GM12878 (cell line): ENCODE data around the gene SEC11A. TPM values are rescaled to one million over a fixed set of nuclear protein-coding genes. Genes with fewer than 3 reads are reported as not detected.

Experiments used
- ATF2 ChIP-seq: IDR thresholded peaks from 2 replicates; pipeline ENCODE4 v1.6.1; 2012; ENCODE audit warnings: low read length, inconsistent platforms
- ATF7 ChIP-seq: fragments of 450-650 bp; IDR thresholded peaks from 2 replicates; pipeline ENCODE4 v1.6.1; 2016; ENCODE audit warnings: low read depth, mild to moderate bottlenecking
- BCL11A ChIP-seq: IDR thresholded peaks from 2 replicates; pipeline ENCODE4 v1.6.1; 2011; ENCODE audit warnings: low read depth, low read length
- BMI1 ChIP-seq: fragments of 450-650 bp; IDR thresholded peaks from 2 replicates; pipeline ENCODE4 v1.6.1; 2016; ENCODE audit warnings: mild to moderate bottlenecking, moderate library complexity, borderline replicate concordance
- CBFB ChIP-seq: IDR thresholded peaks from 2 replicates; pipeline ENCODE4 v1.6.1; 2016; ENCODE audit warnings: antibody characterized with exemption, low read depth
- CREB1 ChIP-seq: IDR thresholded peaks from 2 replicates; pipeline ENCODE4 v1.6.1; 2012; ENCODE audit warnings: low read depth, mild to moderate bottlenecking, inconsistent platforms
- CREM ChIP-seq: IDR thresholded peaks from 2 replicates; pipeline ENCODE4 v1.6.1; 2014; ENCODE audit warnings: antibody characterized with exemption, low read depth
- FOS ChIP-seq: IDR thresholded peaks from 3 replicates; pipeline ENCODE4 v1.6.1; 2011; ENCODE audit warnings: borderline replicate concordance; ENCODE audit not compliant: insufficient read length; ENCODE audit errors: extremely low read depth
- HCFC1 ChIP-seq: fragments of 150-350 bp; IDR thresholded peaks from 2 replicates; pipeline ENCODE4 v1.6.1; 2014; ENCODE audit warnings: low read length
- HDAC2 ChIP-seq: fragments of 200-600 bp; sonication (generic); IDR thresholded peaks from 2 replicates; pipeline ENCODE4 v1.6.1; 2017
- HDGF ChIP-seq: fragments of 450-650 bp; IDR thresholded peaks from 2 replicates; pipeline ENCODE4 v1.6.1; 2016; ENCODE audit warnings: antibody characterized with exemption
- IKZF2 ChIP-seq, 2 experiments: fragments of 450-650 bp; IDR thresholded peaks; 2 replicates each; pipeline ENCODE4 v1.6.1; 2017; ENCODE audit warnings: mild to moderate bottlenecking in 2 of 2, moderate library complexity in 2 of 2
- IRF4 ChIP-seq: IDR thresholded peaks from 2 replicates; pipeline ENCODE4 v1.6.1; 2011; ENCODE audit warnings: low read depth, low read length
- KLF5 ChIP-seq: fragments of 450-650 bp; IDR thresholded peaks from 2 replicates; pipeline ENCODE4 v1.6.1; 2014; ENCODE audit warnings: mild to moderate bottlenecking; ENCODE audit not compliant: partially characterized antibody
- MAX ChIP-seq: IDR thresholded peaks from 2 replicates; pipeline ENCODE4 v1.6.1; 2012; ENCODE audit warnings: low read depth, low read length, improper control_type of control experiment
- MXI1 ChIP-seq: fragments of 150-350 bp; IDR thresholded peaks from 2 replicates; pipeline ENCODE4 v1.6.1; 2011; ENCODE audit warnings: low read depth, mild to moderate bottlenecking, inconsistent platforms, low read length, improper control_type of control experiment
- NFYB ChIP-seq: IDR thresholded peaks from 2 replicates; pipeline ENCODE4 v1.6.1; 2011; ENCODE audit warnings: low read depth, mild to moderate bottlenecking, low read length, improper control_type of control experiment, moderate library complexity; ENCODE audit not compliant: insufficient read depth
- NR2C1 ChIP-seq: fragments of 450-650 bp; IDR thresholded peaks from 2 replicates; pipeline ENCODE4 v1.6.1; 2017; ENCODE audit warnings: antibody characterized with exemption, mild to moderate bottlenecking, moderate library complexity
- NR2F1 ChIP-seq: fragments of 450-650 bp; conservative IDR thresholded peaks from 2 replicates; pipeline ENCODE4 v1.6.1; 2017; ENCODE audit warnings: mild to moderate bottlenecking
- POLR2AphosphoS5 ChIP-seq: IDR thresholded peaks from 2 replicates; pipeline ENCODE4 v1.6.1; 2011; ENCODE audit warnings: mild to moderate bottlenecking, low read length, inconsistent platforms
- RB1 ChIP-seq: fragments of 450-650 bp; formaldehyde crosslinking; IDR thresholded peaks from 2 replicates; pipeline ENCODE4 v1.6.1; 2017; ENCODE audit warnings: mild to moderate bottlenecking, borderline replicate concordance
- SIX5 ChIP-seq: IDR thresholded peaks from 2 replicates; pipeline ENCODE4 v1.6.1; 2011; ENCODE audit warnings: mild to moderate bottlenecking, low read depth, low read length, moderate library complexity; ENCODE audit not compliant: severe bottlenecking
- SREBF1 ChIP-seq: IDR thresholded peaks from 2 replicates; pipeline ENCODE4 v1.6.1; 2012; ENCODE audit warnings: mild to moderate bottlenecking, low read length
- SREBF2 ChIP-seq: IDR thresholded peaks from 2 replicates; pipeline ENCODE4 v1.6.1; 2012; ENCODE audit warnings: mild to moderate bottlenecking, low read length
- TAF1 ChIP-seq: IDR thresholded peaks from 2 replicates; pipeline ENCODE4 v1.6.1; 2011; ENCODE audit warnings: mild to moderate bottlenecking, low read depth, low read length, borderline replicate concordance
- TCF3 ChIP-seq: IDR thresholded peaks from 2 replicates; pipeline ENCODE4 v1.6.1; 2012; ENCODE audit warnings: low read depth, mild to moderate bottlenecking, low read length, borderline replicate concordance; ENCODE audit not compliant: insufficient read depth
- YY1 ChIP-seq: IDR thresholded peaks from 2 replicates; pipeline ENCODE4 v1.6.1; 2011; ENCODE audit warnings: low read depth, mild to moderate bottlenecking, low read length
- ZNF207 ChIP-seq: fragments of 450-650 bp; IDR thresholded peaks from 2 replicates; pipeline ENCODE4 v1.6.1; 2014; ENCODE audit warnings: antibody characterized with exemption, mild to moderate bottlenecking, borderline replicate concordance
- ZNF687 ChIP-seq: fragments of 450-650 bp; IDR thresholded peaks from 2 replicates; pipeline ENCODE4 v1.6.1; 2017; ENCODE audit warnings: mild to moderate bottlenecking, moderate library complexity
- polyA plus RNA-seq, 11 experiments: library from polyadenylated mRNA; depleted of rRNA in 4 of 11; unstranded in 6 of 11; stranded (reverse) in 5 of 11; fragments of >200 nt; fragmentation: Nextera tagmentation in 4 of 11; fragmentation: Illumina TruSeq in 1 of 11; extraction: Ambion mirVana in 4 of 11; extraction: Trizol in 1 of 11; gene quantifications; 1 replicate in 1 of 11; 2 replicates in 10 of 11; pipeline versions ENCODE4 v1.2.1 to v1.2.3, GENCODE V29; 2011 to 2016; ENCODE audit warnings: inconsistent platforms in 2 of 11, missing spikeins in 2 of 11, low read depth in 1 of 11
- total RNA-seq, 4 experiments: library from RNA; depleted of rRNA in 3 of 4; stranded (reverse); fragments of >200 nt in 3 of 4; fragmentation: Illumina TruSeq in 1 of 4; extraction: Trizol in 1 of 4; gene quantifications; 2 replicates each; pipeline versions ENCODE4 v1.2.1 to v1.2.3, GENCODE V29; 2013 to 2021

The SEC11A gene
- total and polyA plus RNA-seq, 10 of the 15 experiments (the other 5 are each of a cell fraction or from before 2014, with no cell fraction given), result 99.2 to 159 (median 143) TPM

GRCh38 chr15:84716036-84716732, at the start of gene SEC11A (continued):
- TF ChIP-seq CBFB, result no peak
- peak; percentile 32; the same call in 1 of the 2 replicates for TF ChIP-seq BCL11A
- TF ChIP-seq SIX5, result peak; percentile 58
- TF ChIP-seq SREBF2, result 0 out of 2 replicates have a peak, but pooled peaks have one; percentile 40
- TF ChIP-seq ATF7, result peak; percentile 23; the same call in 1 of the 2 replicates
- TF ChIP-seq TAF1, result peak; percentile 69; the same call in 1 of the 2 replicates
- peak; percentile 39; the same call in 1 of the 2 replicates for TF ChIP-seq MXI1
- TF ChIP-seq YY1, result peak; percentile 77
- TF ChIP-seq KLF5, result peak; percentile 84
- TF ChIP-seq MAX, result peak; percentile 55; the same call in 1 of the 2 replicates
- TF ChIP-seq CREB1, result peak; percentile 64
- peak; percentile 69 for TF ChIP-seq NFYB
- TF ChIP-seq POLR2AphosphoS5, result peak; percentile 94
- TF ChIP-seq FOS, result no peak
- peak; percentile 42; the same call in 1 of the 2 replicates for TF ChIP-seq SREBF1
- no peak for TF ChIP-seq BMI1
- no peak for TF ChIP-seq ATF2
- TF ChIP-seq IRF4, result 0 out of 2 replicates have a peak, but pooled peaks have one; percentile 47
- peak; percentile 79 for TF ChIP-seq NR2F1
- TF ChIP-seq NR2C1, result peak; percentile 98
- 0 out of 2 replicates have a peak, but pooled peaks have one; percentile 9 for TF ChIP-seq TCF3
- peak; percentile 81 for TF ChIP-seq HCFC1
- TF ChIP-seq HDGF, result peak; percentile 85
- no peak for TF ChIP-seq HDAC2
- TF ChIP-seq ZNF687, result peak; percentile 85
- peak; percentile 89 for TF ChIP-seq RB1
- TF ChIP-seq CREM, result peak; percentile 54; the same call in 1 of the 2 replicates
- peak; percentile 63; the same call in 1 of the 2 replicates for TF ChIP-seq ZNF207
- peak; percentile 5 to 8; a peak in 1 of 4 replicates for TF ChIP-seq IKZF2 (IDR thresholded peaks at IDR 0.05)
